MM.1S (cell line): ENCODE measurements around the gene TSPAN19.

ENCODE experiments used
- DNase-seq: peaks from one replicate; pipeline ENCODE4 v3.0.0-alpha.2; 2015
- H2AFZ ChIP-seq: fragments of 300-600 bp; sonication (generic); 2 replicates; pipeline ENCODE4 v1.6.0; 2016; ENCODE audit warnings: antibody characterized with exemption, low read length
- H3F3A ChIP-seq: fragments of 300-600 bp; sonication (generic); 2 replicates; pipeline ENCODE4 v1.6.1; 2016; ENCODE audit warnings: mild to moderate bottlenecking, antibody characterized with exemption, low read length, moderate library complexity, mixed read lengths; ENCODE audit not compliant: insufficient read depth
- H3K27ac ChIP-seq: fragments of 300-600 bp; sonication (generic); 2 replicates; pipeline ENCODE4 v1.5.1; 2016; ENCODE audit warnings: mild to moderate bottlenecking, low read length
- H3K27me3 ChIP-seq: fragments of 300-600 bp; sonication (generic); replicated peaks from 2 replicates; pipeline ENCODE4 v1.6.0; 2016; ENCODE audit warnings: low read length; ENCODE audit not compliant: insufficient read depth
- H3K36me3 ChIP-seq: fragments of 300-600 bp; sonication (generic); replicated peaks from 2 replicates; pipeline ENCODE4 v1.6.1; 2016; ENCODE audit warnings: mild to moderate bottlenecking, low read length, mixed read lengths; ENCODE audit not compliant: insufficient read depth
- H3K4me1 ChIP-seq: fragments of 300-600 bp; sonication (generic); 2 replicates; pipeline ENCODE4 v1.6.1; 2016; ENCODE audit warnings: low read length, mixed read lengths
- H3K4me2 ChIP-seq: fragments of 300-600 bp; sonication (generic); 2 replicates; pipeline ENCODE4 v1.6.0; 2016; ENCODE audit warnings: low read depth, low read length
- H3K4me3 ChIP-seq: fragments of 300-600 bp; sonication (generic); 2 replicates; pipeline ENCODE4 v1.5.1; 2016; ENCODE audit warnings: low read length, mixed read lengths
- H3K79me2 ChIP-seq: fragments of 300-600 bp; sonication (generic); 2 replicates; pipeline ENCODE4 v1.6.1; 2016; ENCODE audit warnings: mixed run types, low read length, mixed read lengths
- H3K9ac ChIP-seq: fragments of 300-600 bp; sonication (generic); 2 replicates; pipeline ENCODE4 v1.6.1; 2016; ENCODE audit warnings: low read length, mixed read lengths
- H3K9me2 ChIP-seq: fragments of 300-600 bp; sonication (generic); replicated peaks from 2 replicates; pipeline ENCODE4 v1.6.1; 2016; ENCODE audit warnings: mild to moderate bottlenecking, low read length, mixed read lengths; ENCODE audit not compliant: insufficient read depth
- H3K9me3 ChIP-seq: fragments of 300-600 bp; sonication (generic); replicated peaks from 2 replicates; pipeline ENCODE4 v1.6.1; 2016; ENCODE audit warnings: mild to moderate bottlenecking, low read length, mixed read lengths; ENCODE audit not compliant: insufficient read depth
- H4K20me1 ChIP-seq: fragments of 300-600 bp; sonication (generic); 2 replicates; pipeline ENCODE4 v1.6.1; 2016; ENCODE audit warnings: mild to moderate bottlenecking, low read length, moderate library complexity, mixed read lengths; ENCODE audit not compliant: insufficient read depth
- EZH2 ChIP-seq: fragments of 300-600 bp; sonication (generic); optimal IDR thresholded peaks from 2 replicates; pipeline ENCODE3; 2017; ENCODE audit warnings: low read depth, mild to moderate bottlenecking, antibody characterized with exemption, low read length, mixed read lengths
- EZH2phosphoT487 ChIP-seq: fragments of 300-600 bp; sonication (generic); IDR thresholded peaks from 2 replicates; pipeline ENCODE4 v1.6.1; 2018; ENCODE audit warnings: antibody characterized with exemption, low read length
- TF ChIP-seq, protein P1 (sequence below): fragments of 300-600 bp; sonication (generic); IDR thresholded peaks from 2 replicates; pipeline ENCODE4 v1.5.1; 2016; ENCODE audit warnings: antibody characterized with exemption, low read length, mixed read lengths

TSPAN19 gene

DNA sequence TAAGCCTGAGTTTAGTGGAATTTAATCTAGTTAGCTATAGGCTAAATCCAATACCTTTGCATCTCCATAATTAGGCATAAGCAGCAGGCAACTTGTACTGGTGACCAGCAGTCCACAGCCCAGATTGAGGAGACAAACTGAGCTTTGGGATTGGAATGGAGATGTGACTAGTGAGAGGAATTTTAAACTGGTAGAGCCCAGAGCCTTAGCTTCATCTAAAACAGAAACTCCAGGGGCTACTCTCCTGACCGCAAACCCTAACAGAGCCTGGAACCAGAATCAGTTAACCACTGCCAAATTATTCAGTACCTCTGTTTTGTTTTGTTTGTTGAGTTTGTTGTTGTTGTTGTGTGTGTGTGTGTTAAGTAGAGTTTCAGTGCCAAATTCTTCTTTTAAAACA is 53.2 kb downstream of the TSPAN19 start:
- Histone ChIP-seq H3K79me2 (no peaks in the 10 kb centered on the region), H3K27ac (no peak overlapping the region), H3K9ac (no peak overlapping the region), H3K9me3 (no peaks in the 10 kb centered on the region), H2AFZ (no peak overlapping the region), H3K4me2 (no peak overlapping the region), H3K9me2 (no peaks in the 10 kb centered on the region), H3K27me3 (no peaks in the 10 kb centered on the region), H3F3A (no peaks in the 10 kb centered on the region), H3K36me3 (no peaks in the 10 kb centered on the region), H3K4me3 (no peak overlapping the region), H4K20me1 (no peaks in the 10 kb centered on the region; the same call in 1 of the 2 replicates), H3K4me1 (no peaks in the 10 kb centered on the region)
- TF ChIP-seq EZH2phosphoT487 (no peak), EZH2 (no peak)
- TF ChIP-seq, protein P1, sequence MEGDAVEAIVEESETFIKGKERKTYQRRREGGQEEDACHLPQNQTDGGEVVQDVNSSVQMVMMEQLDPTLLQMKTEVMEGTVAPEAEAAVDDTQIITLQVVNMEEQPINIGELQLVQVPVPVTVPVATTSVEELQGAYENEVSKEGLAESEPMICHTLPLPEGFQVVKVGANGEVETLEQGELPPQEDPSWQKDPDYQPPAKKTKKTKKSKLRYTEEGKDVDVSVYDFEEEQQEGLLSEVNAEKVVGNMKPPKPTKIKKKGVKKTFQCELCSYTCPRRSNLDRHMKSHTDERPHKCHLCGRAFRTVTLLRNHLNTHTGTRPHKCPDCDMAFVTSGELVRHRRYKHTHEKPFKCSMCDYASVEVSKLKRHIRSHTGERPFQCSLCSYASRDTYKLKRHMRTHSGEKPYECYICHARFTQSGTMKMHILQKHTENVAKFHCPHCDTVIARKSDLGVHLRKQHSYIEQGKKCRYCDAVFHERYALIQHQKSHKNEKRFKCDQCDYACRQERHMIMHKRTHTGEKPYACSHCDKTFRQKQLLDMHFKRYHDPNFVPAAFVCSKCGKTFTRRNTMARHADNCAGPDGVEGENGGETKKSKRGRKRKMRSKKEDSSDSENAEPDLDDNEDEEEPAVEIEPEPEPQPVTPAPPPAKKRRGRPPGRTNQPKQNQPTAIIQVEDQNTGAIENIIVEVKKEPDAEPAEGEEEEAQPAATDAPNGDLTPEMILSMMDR, result no peak
- DNase-seq, result no peak

DNA sequence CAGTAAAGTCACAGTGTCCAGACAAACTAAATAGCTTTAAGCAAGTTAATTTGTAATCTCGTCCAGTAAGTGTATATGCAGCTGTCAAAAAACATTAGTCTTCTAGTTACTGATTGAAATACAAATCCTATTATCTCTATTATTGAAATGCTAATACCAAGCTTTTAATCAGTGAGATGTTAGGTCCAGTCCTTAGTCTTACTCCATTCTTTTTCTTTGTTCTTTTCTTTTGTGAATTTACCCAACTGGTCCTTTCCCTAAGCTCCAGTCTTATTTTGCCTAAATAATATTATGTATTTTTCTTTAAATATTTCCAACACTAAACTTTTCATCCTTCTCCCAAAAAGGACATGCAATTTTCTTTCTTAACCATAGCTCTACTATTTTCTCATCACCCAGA is 57.2 kb downstream of the TSPAN19 start:
- H2AFZ ChIP-seq, result no peak overlapping the region
- no peak overlapping the region for H3K4me2 ChIP-seq
- H3F3A ChIP-seq, result no peaks in the 10 kb centered on the region
- no peaks in the 10 kb centered on the region for H3K9me3 ChIP-seq
- H4K20me1 ChIP-seq, result no peaks in the 10 kb centered on the region; the same call in 1 of the 2 replicates
- no peaks in the 10 kb centered on the region for H3K79me2 ChIP-seq
- TF ChIP-seq EZH2, result no peak
- TF ChIP-seq, protein P1, result no peak
- no peak for TF ChIP-seq EZH2phosphoT487
- H3K4me1 ChIP-seq, result no peaks in the 10 kb centered on the region
- DNase-seq, result no peak
- H3K9ac ChIP-seq, result no peak overlapping the region
- no peak overlapping the region for H3K4me3 ChIP-seq
- no peaks in the 10 kb centered on the region for H3K9me2 ChIP-seq
- no peaks in the 10 kb centered on the region for H3K36me3 ChIP-seq
- H3K27me3 ChIP-seq, result no peaks in the 10 kb centered on the region
- H3K27ac ChIP-seq, result no peak overlapping the region

DNA sequence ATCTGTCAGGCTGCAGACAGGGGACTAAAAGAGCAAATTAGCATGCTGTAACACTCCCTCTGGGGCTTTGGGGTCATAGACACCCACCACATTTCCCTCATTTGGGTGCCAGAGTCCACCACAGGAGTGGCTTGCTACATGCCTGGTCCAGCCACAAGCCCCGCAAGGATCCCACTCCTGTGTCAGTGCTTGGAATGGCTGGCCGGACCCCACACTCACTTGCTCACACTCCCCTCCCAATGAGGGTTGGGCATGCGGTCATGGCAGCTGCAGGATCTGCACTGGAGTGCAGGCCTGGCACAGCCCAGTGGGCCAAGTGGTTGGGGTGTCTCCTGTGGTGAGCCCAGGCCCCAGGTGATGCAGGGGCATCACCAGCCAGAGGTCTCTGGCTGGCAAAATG is 59.9 kb downstream of the TSPAN19 start:
- no peak overlapping the region for H3K27ac ChIP-seq
- H2AFZ ChIP-seq, result no peak overlapping the region
- no peaks in the 10 kb centered on the region for H3K36me3 ChIP-seq
- H3K27me3 ChIP-seq, result no peaks in the 10 kb centered on the region
- no peaks in the 10 kb centered on the region for H3F3A ChIP-seq
- H3K9ac ChIP-seq, result no peak overlapping the region
- no peaks in the 10 kb centered on the region for H3K4me1 ChIP-seq
- no peaks in the 10 kb centered on the region for H3K9me3 ChIP-seq
- DNase-seq, result no peak
- TF ChIP-seq EZH2 (no peak), EZH2phosphoT487 (no peak)
- TF ChIP-seq, protein P1, result no peak
- H3K79me2 ChIP-seq, result no peaks in the 10 kb centered on the region
- H3K4me3 ChIP-seq, result no peak overlapping the region
- no peaks in the 10 kb centered on the region for H3K9me2 ChIP-seq
- no peaks in the 10 kb centered on the region; the same call in 1 of the 2 replicates for H4K20me1 ChIP-seq
- H3K4me2 ChIP-seq, result no peak overlapping the region
